ENCODE data around the gene LOC101059915.
"Not testable (repeated sequence)": the region's sequence is repeated elsewhere in the genome, so short reads cannot be mapped to it uniquely, and the experiment has no call there.

The LOC101059915 gene

GRCh38 chrX:71638409-71638808 lies 28.9 kb upstream of the LOC101059915 start:
- DNase-seq (ENCODE audit: low read depth, low spot score): no peak

GRCh38 chrX:71640002-71640401 lies 27.3 kb upstream of the LOC101059915 start:
- DNase-seq (ENCODE audit: low read depth, low spot score): no peak

GRCh38 chrX:71644406-71644805 lies 22.9 kb upstream of the LOC101059915 start:
- DNase-seq (ENCODE audit: low read depth, low spot score): not testable (repeated sequence)

- no peak for DNase-seq (ENCODE audit: low read depth, low spot score)
Measured at GRCh38 chrX:71650333-71650969, 16.9 kb upstream of the LOC101059915 start.

GRCh38 chrX:71652405-71652804 lies 14.9 kb upstream of the LOC101059915 start:
- peak; percentile 11 for DNase-seq (ENCODE audit: low read depth, low spot score)

GRCh38 chrX:71653344-71653743 lies 14.0 kb upstream of the LOC101059915 start:
- no peak for DNase-seq (ENCODE audit: low read depth, low spot score)

GRCh38 chrX:71657267-71657666 lies 10.1 kb upstream of the LOC101059915 start:
- no peak for DNase-seq (ENCODE audit: low read depth, low spot score)

GRCh38 chrX:71659342-71659741 lies 8.0 kb upstream of the LOC101059915 start:
- DNase-seq (ENCODE audit: low read depth, low spot score): no peak

GRCh38 chrX:71659959-71660358 lies 7.4 kb upstream of the LOC101059915 start:
- DNase-seq (ENCODE audit: low read depth, low spot score): no peak

- DNase-seq (ENCODE audit: low read depth, low spot score): no peak
Measured at GRCh38 chrX:71660562-71661416, 6.6 kb upstream of the LOC101059915 start.

- no peak for DNase-seq (ENCODE audit: low read depth, low spot score)
Measured at GRCh38 chrX:71661919-71662318, 5.4 kb upstream of the LOC101059915 start.

GRCh38 chrX:71662654-71663053 lies 4.7 kb upstream of the LOC101059915 start:
- DNase-seq (ENCODE audit: low read depth, low spot score): not testable (repeated sequence)

- DNase-seq (ENCODE audit: low read depth, low spot score): not testable (repeated sequence)
Measured at GRCh38 chrX:71663238-71663637, 4.1 kb upstream of the LOC101059915 start.

GRCh38 chrX:71664202-71664601 lies 3.1 kb upstream of the LOC101059915 start:
- DNase-seq (ENCODE audit: low read depth, low spot score): not testable (repeated sequence)

GRCh38 chrX:71664889-71665491 lies 2.4 kb upstream of the LOC101059915 start:
- no peak for DNase-seq (ENCODE audit: low read depth, low spot score)

GRCh38 chrX:71665747-71666146 lies 1.6 kb upstream of the LOC101059915 start:
- DNase-seq (ENCODE audit: low read depth, low spot score): no peak

- no peak for DNase-seq (ENCODE audit: low read depth, low spot score)
Measured at GRCh38 chrX:71666240-71667223, 814 bp upstream of the LOC101059915 start.

- no peak for DNase-seq (ENCODE audit: low read depth, low spot score)
Measured at GRCh38 chrX:71668248-71668595, 876 bp downstream of the LOC101059915 start.

GRCh38 chrX:71669492-71669891 lies 2.1 kb downstream of the LOC101059915 start:
- no peak for DNase-seq (ENCODE audit: low read depth, low spot score)

- not testable (repeated sequence) for DNase-seq (ENCODE audit: low read depth, low spot score)
Measured at GRCh38 chrX:71669947-71670346, 2.6 kb downstream of the LOC101059915 start.
